ENCODE measurements around the gene CNOT1. TPM values are rescaled to one million over a fixed set of nuclear protein-coding genes. Genes with fewer than 3 reads are reported as not detected.

CNOT1 gene
- total and polyA plus RNA-seq, 3 experiments from 2014 or later: 111 to 338 (median 326) TPM

GRCh38 chr16:58542291-58542690 is 87.3 kb downstream of the CNOT1 start:
- no peaks in the 10 kb centered on the region for H3K9me3 ChIP-seq (ENCODE audit: low read length)
- Mint-ChIP-seq H3K9me3 (no peaks in the 10 kb centered on the region), H3K36me3 (peaks cover 3 to 94% (median 27%) of the 10 kb centered on the region in 3 donors), H3K27ac (peak overlapping the region in 2 of 8 donors; percentile 23 to 42), H3K4me1 (peaks cover 0 to 3% (median 0%) of the 10 kb centered on the region in 3 donors), H3K27me3 (no peaks in the 10 kb centered on the region), H3K4me3 (no peak overlapping the region)
- CTCF ChIA-PET: interaction anchor here (0.9 kb wide), 1 partner anchor 9 kb away, joined by 3 read pairs; no protein-coding TSS in a partner anchor
- POLR2A ChIA-PET: no interaction called here
- no peak overlapping the region for H3K27ac ChIP-seq (ENCODE audit: low read depth, low read length)
- H3K4me1 ChIP-seq (ENCODE audit: insufficient read depth, low read length): no peaks in the 10 kb centered on the region
- no peaks in the 10 kb centered on the region for H3K27me3 ChIP-seq (ENCODE audit: insufficient read depth, low read length, poor library complexity, severe bottlenecking)
- H3K4me3 ChIP-seq (ENCODE audit: low read length): no peak overlapping the region
- DNase-seq: no peak
- peaks cover 74% of the 10 kb centered on the region for H3K36me3 ChIP-seq (ENCODE audit: insufficient read depth, low read length)

- Histone ChIP-seq H3K4me3 (ENCODE audit: low read length) (no peak overlapping the region), H3K27ac (ENCODE audit: low read depth, low read length) (no peak overlapping the region), H3K9me3 (ENCODE audit: low read length) (no peaks in the 10 kb centered on the region), H3K36me3 (ENCODE audit: insufficient read depth, low read length) (peaks cover 75% of the 10 kb centered on the region), H3K4me1 (ENCODE audit: insufficient read depth, low read length) (no peaks in the 10 kb centered on the region), H3K27me3 (ENCODE audit: insufficient read depth, low read length, poor library complexity, severe bottlenecking) (no peaks in the 10 kb centered on the region)
- H3K27ac Mint-ChIP-seq: peak overlapping the region in 1 of 8 donors; percentile 23
- H3K9me3 Mint-ChIP-seq: no peaks in the 10 kb centered on the region
- no peak for DNase-seq
- H3K4me3 Mint-ChIP-seq: no peak overlapping the region
- peaks cover 0 to 1% (median 0%) of the 10 kb centered on the region in 3 donors for H3K4me1 Mint-ChIP-seq
- ChIA-PET CTCF (no interaction called here), POLR2A (no interaction called here)
- no peaks in the 10 kb centered on the region for H3K27me3 Mint-ChIP-seq
- peaks cover 9 to 94% (median 27%) of the 10 kb centered on the region in 3 donors for H3K36me3 Mint-ChIP-seq
These were observed 87.9 kb downstream of the CNOT1 start for GRCh38 chr16:58541711-58542110.

- peaks cover 0 to 6% (median 2%) of the 10 kb centered on the region in 3 donors for H3K4me1 Mint-ChIP-seq
- H3K27ac Mint-ChIP-seq: peak overlapping the region in 2 of 8 donors; percentile 28 to 54
- ChIA-PET POLR2A (no interaction called here), CTCF (no interaction called here)
- no peaks in the 10 kb centered on the region for H3K4me1 ChIP-seq (ENCODE audit: insufficient read depth, low read length)
- no peaks in the 10 kb centered on the region for H3K9me3 ChIP-seq (ENCODE audit: low read length)
- H3K36me3 ChIP-seq (ENCODE audit: insufficient read depth, low read length): peaks cover 68% of the 10 kb centered on the region
- H3K4me3 Mint-ChIP-seq: no peak overlapping the region
- H3K9me3 Mint-ChIP-seq: no peaks in the 10 kb centered on the region
- DNase-seq: no peak
- no peak overlapping the region for H3K27ac ChIP-seq (ENCODE audit: low read depth, low read length)
- H3K27me3 ChIP-seq (ENCODE audit: insufficient read depth, low read length, poor library complexity, severe bottlenecking): no peaks in the 10 kb centered on the region
- no peak overlapping the region for H3K4me3 ChIP-seq (ENCODE audit: low read length)
- H3K27me3 Mint-ChIP-seq: no peaks in the 10 kb centered on the region
- H3K36me3 Mint-ChIP-seq: peaks cover 9 to 90% (median 31%) of the 10 kb centered on the region in 3 donors
These were observed 92.3 kb downstream of the CNOT1 start for GRCh38 chr16:58537124-58537906.

GRCh38 chr16:58536278-58536677 is 93.3 kb downstream of the CNOT1 start:
- peaks cover 78% of the 10 kb centered on the region for H3K36me3 ChIP-seq (ENCODE audit: insufficient read depth, low read length)
- H3K9me3 Mint-ChIP-seq: no peaks in the 10 kb centered on the region
- peaks cover 0 to 6% (median 2%) of the 10 kb centered on the region in 3 donors for H3K4me1 Mint-ChIP-seq
- H3K27ac Mint-ChIP-seq: peak overlapping the region in 1 of 8 donors; percentile 26
- H3K36me3 Mint-ChIP-seq: peaks cover 9 to 90% (median 35%) of the 10 kb centered on the region in 3 donors
- H3K4me3 Mint-ChIP-seq: no peak overlapping the region
- no peak overlapping the region for H3K27ac ChIP-seq (ENCODE audit: low read depth, low read length)
- CTCF ChIA-PET: no interaction called here
- no peak overlapping the region for H3K4me3 ChIP-seq (ENCODE audit: low read length)
- POLR2A ChIA-PET: no interaction called here
- DNase-seq: no peak
- H3K9me3 ChIP-seq (ENCODE audit: low read length): no peaks in the 10 kb centered on the region
- H3K4me1 ChIP-seq (ENCODE audit: insufficient read depth, low read length): no peaks in the 10 kb centered on the region
- no peaks in the 10 kb centered on the region for H3K27me3 ChIP-seq (ENCODE audit: insufficient read depth, low read length, poor library complexity, severe bottlenecking)
- H3K27me3 Mint-ChIP-seq: no peaks in the 10 kb centered on the region

- CTCF ChIA-PET: interaction anchor here (1.0 kb wide), 1 partner anchor 12 kb away, joined by 3 read pairs; no protein-coding TSS in a partner anchor
These were observed 94.5 kb downstream of the CNOT1 start for GRCh38 chr16:58535100-58535499.

GRCh38 chr16:58533751-58534470 is 95.7 kb downstream of the CNOT1 start:
- DNase-seq: no peak
- Histone ChIP-seq H3K9me3 (ENCODE audit: low read length) (no peaks in the 10 kb centered on the region), H3K27ac (ENCODE audit: low read depth, low read length) (no peak overlapping the region), H3K27me3 (ENCODE audit: insufficient read depth, low read length, poor library complexity, severe bottlenecking) (no peaks in the 10 kb centered on the region), H3K4me1 (ENCODE audit: insufficient read depth, low read length) (no peaks in the 10 kb centered on the region), H3K36me3 (ENCODE audit: insufficient read depth, low read length) (peaks cover 77% of the 10 kb centered on the region), H3K4me3 (ENCODE audit: low read length) (no peak overlapping the region)
- ChIA-PET CTCF (no interaction called here), POLR2A (no interaction called here)
- Mint-ChIP-seq H3K27me3 (no peaks in the 10 kb centered on the region), H3K4me3 (no peak overlapping the region), H3K27ac (peak overlapping the region in 1 of 8 donors; percentile 51), H3K9me3 (no peaks in the 10 kb centered on the region), H3K36me3 (peaks cover 9 to 94% (median 32%) of the 10 kb centered on the region in 3 donors), H3K4me1 (peaks cover 0 to 6% (median 2%) of the 10 kb centered on the region in 3 donors)

More at GRCh38 chr16:58535100-58535499, 94.5 kb downstream of the CNOT1 start:
- Histone ChIP-seq H3K4me3 (ENCODE audit: low read length) (no peak overlapping the region), H3K4me1 (ENCODE audit: insufficient read depth, low read length) (no peaks in the 10 kb centered on the region), H3K27me3 (ENCODE audit: insufficient read depth, low read length, poor library complexity, severe bottlenecking) (no peaks in the 10 kb centered on the region), H3K9me3 (ENCODE audit: low read length) (no peaks in the 10 kb centered on the region), H3K36me3 (ENCODE audit: insufficient read depth, low read length) (peaks cover 85% of the 10 kb centered on the region), H3K27ac (ENCODE audit: low read depth, low read length) (no peak overlapping the region)
- peak overlapping the region in 2 of 8 donors; percentile 21 to 40 for H3K27ac Mint-ChIP-seq
- no peak overlapping the region for H3K4me3 Mint-ChIP-seq
- no peak for DNase-seq
- no peaks in the 10 kb centered on the region for H3K27me3 Mint-ChIP-seq
- peaks cover 0 to 6% (median 2%) of the 10 kb centered on the region in 3 donors for H3K4me1 Mint-ChIP-seq
- peaks cover 9 to 94% (median 36%) of the 10 kb centered on the region in 3 donors for H3K36me3 Mint-ChIP-seq
- POLR2A ChIA-PET: no interaction called here
- H3K9me3 Mint-ChIP-seq: no peaks in the 10 kb centered on the region

- ChIA-PET POLR2A (no interaction called here), CTCF (no interaction called here)
- Mint-ChIP-seq H3K27ac (peak overlapping the region in 2 of 8 donors; percentile 23 to 57), H3K27me3 (no peaks in the 10 kb centered on the region), H3K36me3 (peaks cover 7 to 93% (median 24%) of the 10 kb centered on the region in 3 donors), H3K4me3 (no peak overlapping the region), H3K4me1 (peaks cover 0 to 6% (median 2%) of the 10 kb centered on the region in 3 donors), H3K9me3 (no peaks in the 10 kb centered on the region)
- Histone ChIP-seq H3K4me3 (ENCODE audit: low read length) (no peak overlapping the region), H3K4me1 (ENCODE audit: insufficient read depth, low read length) (no peaks in the 10 kb centered on the region), H3K27ac (ENCODE audit: low read depth, low read length) (no peak overlapping the region), H3K27me3 (ENCODE audit: insufficient read depth, low read length, poor library complexity, severe bottlenecking) (no peaks in the 10 kb centered on the region), H3K36me3 (ENCODE audit: insufficient read depth, low read length) (peaks cover 76% of the 10 kb centered on the region), H3K9me3 (ENCODE audit: low read length) (no peaks in the 10 kb centered on the region)
- no peak for DNase-seq
These were observed 97.2 kb downstream of the CNOT1 start for GRCh38 chr16:58532414-58532813.

GRCh38 chr16:58530179-58530578 is 99.4 kb downstream of the CNOT1 start:
- Histone ChIP-seq H3K4me3 (ENCODE audit: low read length) (no peak overlapping the region), H3K27me3 (ENCODE audit: insufficient read depth, low read length, poor library complexity, severe bottlenecking) (no peaks in the 10 kb centered on the region), H3K9me3 (ENCODE audit: low read length) (no peaks in the 10 kb centered on the region), H3K27ac (ENCODE audit: low read depth, low read length) (no peak overlapping the region), H3K36me3 (ENCODE audit: insufficient read depth, low read length) (peaks cover 69% of the 10 kb centered on the region), H3K4me1 (ENCODE audit: insufficient read depth, low read length) (no peaks in the 10 kb centered on the region)
- Mint-ChIP-seq H3K36me3 (peaks cover 0 to 92% (median 31%) of the 10 kb centered on the region in 3 donors), H3K4me1 (peaks cover 0 to 6% (median under 1%) of the 10 kb centered on the region in 3 donors), H3K9me3 (no peaks in the 10 kb centered on the region), H3K27me3 (no peaks in the 10 kb centered on the region), H3K4me3 (no peak overlapping the region), H3K27ac (no peak overlapping the region)
- no peak for DNase-seq
- ChIA-PET CTCF (interaction anchor here (0.7 kb wide), 1 partner anchor 31 kb away, joined by 3 read pairs; no protein-coding TSS in a partner anchor), POLR2A (no interaction called here)

Measured in CD8-positive, alpha-beta memory T cell (primary cell).